Measurements from ENCODE around the gene GET4. TPM values are rescaled to one million over a fixed set of nuclear protein-coding genes. Genes with fewer than 3 reads are reported as not detected.

The GET4 gene
- total RNA-seq, 1 experiment from 2014 or later, result 61.9 TPM

- Histone ChIP-seq H3K4me3 (ENCODE audit: insufficient read depth, low read depth, low read length) (no peak overlapping the region), H3K27me3 (ENCODE audit: control insufficient read depth, insufficient read depth, low read length) (no peaks in the 10 kb centered on the region), H3K36me3 (replicated peaks; ENCODE audit: control insufficient read depth, insufficient read depth, low read length) (peaks cover 47% of the 10 kb centered on the region)
- DNase-seq, result no peak
Measured at GRCh38 chr7:854118-854775, 22.1 kb upstream of the GET4 start.

- no peak overlapping the region for H3K4me3 ChIP-seq (ENCODE audit: insufficient read depth, low read depth, low read length)
- peaks cover 52% of the 10 kb centered on the region for H3K36me3 ChIP-seq (replicated peaks; ENCODE audit: control insufficient read depth, insufficient read depth, low read length)
- no peak for DNase-seq
- no peaks in the 10 kb centered on the region for H3K27me3 ChIP-seq (ENCODE audit: control insufficient read depth, insufficient read depth, low read length)
Measured at GRCh38 chr7:855686-856369, 20.5 kb upstream of the GET4 start.

GRCh38 chr7:856444-857095 is 19.8 kb upstream of the GET4 start:
- H3K4me3 ChIP-seq (ENCODE audit: insufficient read depth, low read depth, low read length), result no peak overlapping the region
- no peaks in the 10 kb centered on the region for H3K27me3 ChIP-seq (ENCODE audit: control insufficient read depth, insufficient read depth, low read length)
- H3K36me3 ChIP-seq (replicated peaks; ENCODE audit: control insufficient read depth, insufficient read depth, low read length), result peaks cover 54% of the 10 kb centered on the region
- DNase-seq, result no peak

- Histone ChIP-seq H3K4me3 (ENCODE audit: insufficient read depth, low read depth, low read length) (no peak overlapping the region), H3K36me3 (replicated peaks; ENCODE audit: control insufficient read depth, insufficient read depth, low read length) (peaks cover 51% of the 10 kb centered on the region), H3K27me3 (ENCODE audit: control insufficient read depth, insufficient read depth, low read length) (no peaks in the 10 kb centered on the region)
- no peak for DNase-seq
Measured at GRCh38 chr7:857661-858060, 18.7 kb upstream of the GET4 start.

GRCh38 chr7:859359-860030 is 16.9 kb upstream of the GET4 start:
- Histone ChIP-seq H3K27me3 (ENCODE audit: control insufficient read depth, insufficient read depth, low read length) (no peaks in the 10 kb centered on the region), H3K4me3 (ENCODE audit: insufficient read depth, low read depth, low read length) (no peak overlapping the region), H3K36me3 (replicated peaks; ENCODE audit: control insufficient read depth, insufficient read depth, low read length) (peaks cover 42% of the 10 kb centered on the region)
- DNase-seq, result no peak

GRCh38 chr7:860149-860548 is 16.2 kb upstream of the GET4 start:
- DNase-seq, result no peak
- Histone ChIP-seq H3K4me3 (ENCODE audit: insufficient read depth, low read depth, low read length) (no peak overlapping the region), H3K27me3 (ENCODE audit: control insufficient read depth, insufficient read depth, low read length) (no peaks in the 10 kb centered on the region), H3K36me3 (replicated peaks; ENCODE audit: control insufficient read depth, insufficient read depth, low read length) (peaks cover 42% of the 10 kb centered on the region)

- Histone ChIP-seq H3K27me3 (ENCODE audit: control insufficient read depth, insufficient read depth, low read length) (no peaks in the 10 kb centered on the region), H3K36me3 (replicated peaks; ENCODE audit: control insufficient read depth, insufficient read depth, low read length) (peaks cover 48% of the 10 kb centered on the region), H3K4me3 (ENCODE audit: insufficient read depth, low read depth, low read length) (no peak overlapping the region)
- DNase-seq, result no peak
Measured at GRCh38 chr7:861222-861621, 15.1 kb upstream of the GET4 start.

GRCh38 chr7:862157-862556 is 14.2 kb upstream of the GET4 start:
- Histone ChIP-seq H3K36me3 (replicated peaks; ENCODE audit: control insufficient read depth, insufficient read depth, low read length) (peaks cover 47% of the 10 kb centered on the region), H3K27me3 (ENCODE audit: control insufficient read depth, insufficient read depth, low read length) (no peaks in the 10 kb centered on the region), H3K4me3 (ENCODE audit: insufficient read depth, low read depth, low read length) (no peak overlapping the region)
- no peak for DNase-seq

GRCh38 chr7:863106-863505 is 13.2 kb upstream of the GET4 start:
- DNase-seq, result no peak
- no peak overlapping the region for H3K4me3 ChIP-seq (ENCODE audit: insufficient read depth, low read depth, low read length)
- H3K27me3 ChIP-seq (ENCODE audit: control insufficient read depth, insufficient read depth, low read length), result no peaks in the 10 kb centered on the region
- H3K36me3 ChIP-seq (replicated peaks; ENCODE audit: control insufficient read depth, insufficient read depth, low read length), result peaks cover 50% of the 10 kb centered on the region

GRCh38 chr7:865921-866320 is 10.4 kb upstream of the GET4 start:
- Histone ChIP-seq H3K36me3 (replicated peaks; ENCODE audit: control insufficient read depth, insufficient read depth, low read length) (peaks cover 41% of the 10 kb centered on the region), H3K27me3 (ENCODE audit: control insufficient read depth, insufficient read depth, low read length) (no peaks in the 10 kb centered on the region), H3K4me3 (ENCODE audit: insufficient read depth, low read depth, low read length) (no peak overlapping the region)
- no peak for DNase-seq

GRCh38 chr7:867001-867405 is 9.4 kb upstream of the GET4 start:
- no peak for DNase-seq
- H3K27me3 ChIP-seq (ENCODE audit: control insufficient read depth, insufficient read depth, low read length), result no peaks in the 10 kb centered on the region
- H3K36me3 ChIP-seq (replicated peaks; ENCODE audit: control insufficient read depth, insufficient read depth, low read length), result peaks cover 33% of the 10 kb centered on the region

GRCh38 chr7:867406-868188 is 8.8 kb upstream of the GET4 start:
- Histone ChIP-seq H3K27me3 (ENCODE audit: control insufficient read depth, insufficient read depth, low read length) (no peaks in the 10 kb centered on the region), H3K4me3 (ENCODE audit: insufficient read depth, low read depth, low read length) (no peak overlapping the region), H3K36me3 (replicated peaks; ENCODE audit: control insufficient read depth, insufficient read depth, low read length) (peaks cover 30% of the 10 kb centered on the region)
- DNase-seq, result no peak

More at GRCh38 chr7:867001-867405, 9.4 kb upstream of the GET4 start:
- H3K4me3 ChIP-seq (ENCODE audit: insufficient read depth, low read depth, low read length), result no peak overlapping the region

GRCh38 chr7:868189-868486 is 8.2 kb upstream of the GET4 start:
- no peak for DNase-seq
- Histone ChIP-seq H3K36me3 (replicated peaks; ENCODE audit: control insufficient read depth, insufficient read depth, low read length) (peaks cover 31% of the 10 kb centered on the region), H3K27me3 (ENCODE audit: control insufficient read depth, insufficient read depth, low read length) (no peaks in the 10 kb centered on the region), H3K4me3 (ENCODE audit: insufficient read depth, low read depth, low read length) (no peak overlapping the region)

GRCh38 chr7:869348-869747 is 7.0 kb upstream of the GET4 start:
- H3K36me3 ChIP-seq (replicated peaks; ENCODE audit: control insufficient read depth, insufficient read depth, low read length), result peaks cover 34% of the 10 kb centered on the region
- no peak overlapping the region for H3K4me3 ChIP-seq (ENCODE audit: insufficient read depth, low read depth, low read length)
- DNase-seq, result no peak
- no peaks in the 10 kb centered on the region for H3K27me3 ChIP-seq (ENCODE audit: control insufficient read depth, insufficient read depth, low read length)
